CD14-positive monocyte (primary cell): ENCODE results near the gene NXPH3. TPM values are rescaled to one million over a fixed set of nuclear protein-coding genes. Genes with fewer than 3 reads are reported as not detected.

Experiments
- DNase-seq, 3 donors: peaks; one replicate each; pipeline ENCODE4 v3.0.0-alpha.2; 2011 to 2022
- H2AFZ ChIP-seq: 2 replicates; pipeline ENCODE4 v1.6.0; 2012; ENCODE audit warnings: mild to moderate bottlenecking, low read depth, low read length, inconsistent platforms; ENCODE audit not compliant: insufficient read depth, poor library complexity, severe bottlenecking
- H3K27ac ChIP-seq, 2 donors: 1 replicate in 1 of 2; 2 replicates in 1 of 2; pipeline ENCODE4 v1.5.1; 2012 to 2013; ENCODE audit warnings: low read length in 2 of 2, control low read depth in 1 of 2, inconsistent platforms in 1 of 2, low read depth in 1 of 2, mild to moderate bottlenecking in 1 of 2
- H3K27me3 ChIP-seq, 2 donors: one replicate each; pipeline versions ENCODE4 v1.6.0 to v1.6.1; 2011 to 2013; ENCODE audit warnings: low read length in 2 of 2; ENCODE audit not compliant: control insufficient read depth in 2 of 2, insufficient read depth in 2 of 2
- H3K36me3 ChIP-seq, 2 donors: replicated peaks in 1 of 2; 1 replicate in 1 of 2; 2 replicates in 1 of 2; pipeline versions ENCODE4 v1.5.1 to v1.6.1; 2012 to 2013; ENCODE audit warnings: low read length in 2 of 2, control low read depth in 1 of 2, inconsistent platforms in 1 of 2, mild to moderate bottlenecking in 1 of 2; ENCODE audit not compliant: insufficient read depth in 2 of 2, control insufficient read depth in 1 of 2
- H3K4me1 ChIP-seq, 2 donors: 1 replicate in 1 of 2; 2 replicates in 1 of 2; pipeline versions ENCODE4 v1.5.1 to v1.6.1; 2012 to 2013; ENCODE audit warnings: low read length in 2 of 2, control low read depth in 1 of 2, inconsistent platforms in 1 of 2, mild to moderate bottlenecking in 1 of 2, moderate library complexity in 1 of 2; ENCODE audit not compliant: insufficient read depth in 2 of 2, control insufficient read depth in 1 of 2
- H3K4me2 ChIP-seq: replicated peaks from 2 replicates; pipeline ENCODE3; 2012; ENCODE audit warnings: low read length, moderate library complexity, mild to moderate bottlenecking; ENCODE audit not compliant: poor library complexity, severe bottlenecking; ENCODE audit errors: extremely low read depth
- H3K4me3 ChIP-seq, 3 experiments: fragments of 200-600 bp in 1 of 3; sonication (generic) in 1 of 3; replicated peaks in 1 of 3; 1 replicate in 2 of 3; 2 replicates in 1 of 3; pipeline ENCODE4 v1.5.1; 2011 to 2013; ENCODE audit warnings: low read length in 3 of 3, mild to moderate bottlenecking in 3 of 3, control low read depth in 2 of 3, low read depth in 2 of 3, inconsistent platforms in 1 of 3, moderate library complexity in 1 of 3
- H3K79me2 ChIP-seq: 2 replicates; pipeline ENCODE4 v1.6.0; 2012; ENCODE audit warnings: mild to moderate bottlenecking, control low read depth, inconsistent platforms, low read length, moderate library complexity; ENCODE audit not compliant: insufficient read depth
- H3K9ac ChIP-seq: 2 replicates; pipeline ENCODE4 v1.6.0; 2017; ENCODE audit warnings: low read length, mild to moderate bottlenecking; ENCODE audit not compliant: insufficient read depth, poor library complexity, severe bottlenecking
- H3K9me3 ChIP-seq, 2 donors: replicated peaks in 1 of 2; 1 replicate in 1 of 2; 2 replicates in 1 of 2; pipeline versions ENCODE4 v1.5.1 to v1.6.1; 2012 to 2013; ENCODE audit warnings: low read length in 2 of 2, control low read depth in 1 of 2; ENCODE audit not compliant: control insufficient read depth in 1 of 2, insufficient read depth in 1 of 2
- H4K20me1 ChIP-seq: 2 replicates; pipeline ENCODE4 v1.6.0; 2012; ENCODE audit warnings: mild to moderate bottlenecking, low read length, control low read depth, moderate library complexity; ENCODE audit not compliant: insufficient read depth
- H3K27ac Mint-ChIP-seq, 7 donors: one replicate each; pipeline ENCODE4 v1.8.0; 2020; ENCODE audit warnings: mild to moderate bottlenecking in 7 of 7, mixed read lengths in 7 of 7, moderate library complexity in 6 of 7, inconsistent platforms in 2 of 7
- H3K27me3 Mint-ChIP-seq, 3 donors: one replicate each; pipeline ENCODE4 v1.8.0; 2021 to 2022; ENCODE audit warnings: low read depth in 3 of 3, mild to moderate bottlenecking in 3 of 3, mixed read lengths in 3 of 3, moderate library complexity in 3 of 3, inconsistent platforms in 1 of 3
- H3K36me3 Mint-ChIP-seq, 2 donors: one replicate each; pipeline ENCODE4 v1.8.0; 2020; ENCODE audit warnings: mixed read lengths in 2 of 2, inconsistent platforms in 1 of 2, mild to moderate bottlenecking in 1 of 2
- H3K4me1 Mint-ChIP-seq: one replicate; pipeline ENCODE4 v1.8.0; 2020; ENCODE audit warnings: mild to moderate bottlenecking, mixed read lengths
- H3K4me3 Mint-ChIP-seq, 2 donors: one replicate each; pipeline ENCODE4 v1.8.0; 2020; ENCODE audit warnings: mild to moderate bottlenecking in 2 of 2, mixed read lengths in 2 of 2, moderate library complexity in 1 of 2
- H3K9me3 Mint-ChIP-seq, 7 donors: one replicate each; pipeline ENCODE4 v1.8.0; 2020 to 2022; ENCODE audit warnings: mixed read lengths in 7 of 7, mild to moderate bottlenecking in 6 of 7, moderate library complexity in 6 of 7, inconsistent platforms in 2 of 7
- CTCF ChIP-seq: fragments of 200-600 bp; IDR thresholded peaks from one replicate; pipeline ENCODE4 v1.8.0; 2022; ENCODE audit warnings: antibody characterized with exemption, mild to moderate bottlenecking
- WGBS: methylation state at CpG from one replicate; pipeline ENCODE4 v1.1.5; 2013; ENCODE audit warnings: missing lambda C conversion rate; ENCODE audit not compliant: insufficient coverage; 5-methylcytosine and 5-hydroxymethylcytosine counted together
- intact Hi-C, 2 donors: fragments of 100-400 bp; cut with micrococcal nuclease; formaldehyde crosslinking; loops; one replicate each; pipeline versions ENCODE4 v1.15.0 to v1.15.1; 2023
- polyA plus RNA-seq, 3 donors: library from polyadenylated mRNA; depleted of rRNA in 1 of 3; unstranded in 2 of 3; stranded (reverse) in 1 of 3; fragments of 300-500 nt in 2 of 3; fragments of >200 nt in 1 of 3; fragmentation: Illumina TruSeq in 2 of 3; gene quantifications; 1 replicate in 2 of 3; 2 replicates in 1 of 3; pipeline ENCODE4 v1.2.3, GENCODE V29; 2012 to 2021

NXPH3 gene
- polyA plus RNA-seq, 3 donors = not detected

DNA sequence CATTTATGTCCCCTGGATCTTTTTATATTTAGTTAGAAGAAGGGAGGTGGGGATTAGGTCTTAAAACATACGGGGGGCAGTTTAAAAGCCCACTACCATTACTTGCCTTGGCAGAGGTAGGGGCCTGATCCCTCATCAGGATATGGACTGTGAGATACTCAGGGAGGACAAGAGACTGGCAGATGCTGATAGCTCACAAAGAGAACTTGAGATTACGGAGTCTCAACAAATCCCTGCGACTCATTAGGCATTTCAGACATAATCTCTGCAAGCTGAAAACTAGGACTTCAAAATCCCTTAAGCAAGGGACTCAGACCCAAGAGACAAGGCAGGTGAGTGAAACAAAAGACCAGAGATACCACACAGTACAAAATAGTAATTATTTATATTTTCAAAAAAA lies 23.2 kb downstream of the NXPH3 start:
- no peaks in the 10 kb centered on the region for H3K79me2 ChIP-seq
- no peak overlapping the region for H3K4me3 ChIP-seq
- H3K27me3 ChIP-seq = no peaks in the 10 kb centered on the region
- intact Hi-C loops = loop anchor here in 1 of 2 donors (10.0 kb wide), 1 partner anchor 56 kb away; no protein-coding TSS in a partner anchor
- Mint-ChIP-seq H3K9me3 (peaks cover 0 to 2% (median 0%) of the 10 kb centered on the region in 7 donors), H3K4me1 (peaks cover 16% of the 10 kb centered on the region), H3K27me3 (peaks cover 0 to 1% (median 0%) of the 10 kb centered on the region in 3 donors), H3K27ac (peak overlapping the region in 1 of 7 donors; percentile 21), H3K36me3 (peaks cover 86 to 89% of the 10 kb centered on the region in 2 donors), H3K4me3 (no peak overlapping the region)
- no peak overlapping the region for H2AFZ ChIP-seq
- H3K4me2 ChIP-seq = no peak overlapping the region
- peaks cover 69 to 97% of the 10 kb centered on the region in 2 donors for H3K36me3 ChIP-seq
- DNase-seq = no peak
- no peak overlapping the region for H3K9ac ChIP-seq
- no peak for TF ChIP-seq CTCF
- H3K9me3 ChIP-seq = no peaks in the 10 kb centered on the region
- H3K4me1 ChIP-seq = peaks cover 8% of the 10 kb centered on the region in 2 donors
- no peak overlapping the region for H3K27ac ChIP-seq
- H4K20me1 ChIP-seq = peaks cover 37% of the 10 kb centered on the region
- 100% methylated on average over 1 of the region's 3 CpGs for WGBS

DNA sequence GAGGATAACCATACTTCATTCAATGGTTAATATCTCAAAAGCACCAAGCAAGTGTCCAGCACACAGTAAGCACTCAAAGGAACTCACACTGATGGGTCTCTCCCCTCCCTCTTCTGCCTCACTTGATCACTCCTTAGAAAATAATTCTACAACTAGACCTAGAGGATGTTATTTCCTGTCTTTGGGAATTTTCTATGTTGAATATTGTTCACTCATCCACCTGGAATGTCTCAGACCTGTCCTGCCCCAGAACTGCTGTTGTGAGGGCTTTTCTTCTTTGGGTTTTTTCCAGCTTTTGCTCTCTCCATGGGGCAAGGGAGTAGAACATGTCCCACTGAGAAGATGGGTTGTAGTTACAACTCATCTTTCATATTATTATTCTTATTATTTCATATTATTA lies 25.3 kb downstream of the NXPH3 start:
- no peak for DNase-seq
- Mint-ChIP-seq H3K36me3 (peaks cover 86 to 93% of the 10 kb centered on the region in 2 donors), H3K9me3 (peaks cover 0 to 2% (median 0%) of the 10 kb centered on the region in 7 donors), H3K4me1 (peaks cover 16% of the 10 kb centered on the region), H3K27ac (peak overlapping the region in 1 of 7 donors; percentile 53), H3K27me3 (peaks cover 0 to 1% (median 0%) of the 10 kb centered on the region in 3 donors), H3K4me3 (no peak overlapping the region)
- H3K4me2 ChIP-seq = no peak overlapping the region
- H2AFZ ChIP-seq = no peak overlapping the region
- TF ChIP-seq CTCF = no peak
- H3K9me3 ChIP-seq = no peaks in the 10 kb centered on the region
- H3K79me2 ChIP-seq = no peaks in the 10 kb centered on the region
- no peaks in the 10 kb centered on the region for H3K27me3 ChIP-seq
- peaks cover 37% of the 10 kb centered on the region for H4K20me1 ChIP-seq
- H3K4me3 ChIP-seq = no peak overlapping the region
- H3K9ac ChIP-seq = no peak overlapping the region
- intact Hi-C loops = no loop called here
- H3K4me1 ChIP-seq = peaks cover 8% of the 10 kb centered on the region in 2 donors
- no peak overlapping the region for H3K27ac ChIP-seq
- peaks cover 85 to 99% of the 10 kb centered on the region in 2 donors for H3K36me3 ChIP-seq
